IMR-90 (cell line): ENCODE data around the gene CPB1.

Experiments used
- BHLHE40 ChIP-seq: fragments of 150-350 bp; IDR thresholded peaks from 2 replicates; pipeline ENCODE4 v1.6.1; 2016; ENCODE audit warnings: mild to moderate bottlenecking, low read depth, low read length
- CTCF ChIP-seq: conservative IDR thresholded peaks from 2 replicates; pipeline ENCODE4 v1.5.1; 2012; ENCODE audit warnings: mild to moderate bottlenecking, low read depth, low read length, improper control_type of control experiment
- ELK1 ChIP-seq: fragments of 150-350 bp; IDR thresholded peaks from 2 replicates; pipeline ENCODE4 v1.6.1; 2016; ENCODE audit warnings: low read depth, mild to moderate bottlenecking, low read length, moderate library complexity, borderline replicate concordance
- POLR2A ChIP-seq: IDR thresholded peaks from 2 replicates; pipeline ENCODE4 v1.6.1; 2012; ENCODE audit warnings: mild to moderate bottlenecking, low read depth, low read length
- RAD21 ChIP-seq: IDR thresholded peaks from 2 replicates; pipeline ENCODE4 v1.6.1; 2012; ENCODE audit warnings: low read length, improper control_type of control experiment
- USF2 ChIP-seq: fragments of 150-350 bp; IDR thresholded peaks from 2 replicates; pipeline ENCODE4 v1.6.1; 2017; ENCODE audit warnings: mild to moderate bottlenecking, antibody characterized with exemption, low read length, low read depth

GRCh38 chr3:148816981-148817525, 10.6 kb upstream of the CPB1 start:
- TF ChIP-seq RAD21: no peak
- TF ChIP-seq CTCF: no peak
- no peak for TF ChIP-seq POLR2A
- TF ChIP-seq BHLHE40: no peak
- TF ChIP-seq USF2: no peak
- no peak for TF ChIP-seq ELK1
